SIG-M5 (cell line): ENCODE results near the gene LIMK1.
"Not testable (repeated sequence)": the region's sequence is repeated elsewhere in the genome, so short reads cannot be mapped to it uniquely, and the experiment has no call there.

Source experiments
- DNase-seq: peaks from one replicate; lab custom pipeline; 2025; lab: John Stamatoyannopoulos, UW

The LIMK1 gene

GRCh38 chr7:74084722-74085578 is 1.3 kb downstream of the LIMK1 start:
- DNase-seq: no peak

- no peak for DNase-seq
Measured at GRCh38 chr7:74087791-74088453, 4.3 kb downstream of the LIMK1 start.

- DNase-seq: no peak
Measured at GRCh38 chr7:74092321-74092963, 8.8 kb downstream of the LIMK1 start.

- DNase-seq: no peak
Measured at GRCh38 chr7:74092964-74093471, 9.4 kb downstream of the LIMK1 start.

GRCh38 chr7:74093671-74094223 is 10.1 kb downstream of the LIMK1 start:
- DNase-seq: no peak

GRCh38 chr7:74094224-74095101 is 10.9 kb downstream of the LIMK1 start:
- DNase-seq: peak; percentile 54

- DNase-seq: no peak
Measured at GRCh38 chr7:74095135-74095534, 11.5 kb downstream of the LIMK1 start.

- no peak for DNase-seq
Measured at GRCh38 chr7:74097937-74098614, 14.5 kb downstream of the LIMK1 start.

GRCh38 chr7:74099031-74099430 is 15.4 kb downstream of the LIMK1 start:
- DNase-seq: no peak

GRCh38 chr7:74101061-74101681 is 17.6 kb downstream of the LIMK1 start:
- no peak for DNase-seq

GRCh38 chr7:74103219-74103772 is 19.7 kb downstream of the LIMK1 start:
- DNase-seq: no peak

GRCh38 chr7:74104702-74105101 is 21.1 kb downstream of the LIMK1 start:
- DNase-seq: no peak

- no peak for DNase-seq
Measured at GRCh38 chr7:74105992-74106391, 22.4 kb downstream of the LIMK1 start.

- DNase-seq: no peak
Measured at GRCh38 chr7:74106846-74107245, 23.2 kb downstream of the LIMK1 start.

GRCh38 chr7:74115326-74115725 is 31.7 kb downstream of the LIMK1 start:
- DNase-seq: no peak

GRCh38 chr7:74116356-74116755 is 32.8 kb downstream of the LIMK1 start:
- DNase-seq: no peak

GRCh38 chr7:74119831-74120230 is 36.2 kb downstream of the LIMK1 start:
- DNase-seq: no peak

GRCh38 chr7:74121401-74122249 is 38.0 kb downstream of the LIMK1 start:
- DNase-seq: no peak

- DNase-seq: not testable (repeated sequence)
Measured at GRCh38 chr7:74123892-74124291, 40.3 kb downstream of the LIMK1 start.
